HG02981 (cell line): ENCODE data around the gene KAT2A.

Experiments used
- ATAC-seq: cut with Tn5 transposase; IDR thresholded peaks from one replicate; pipeline ENCODE4 v1.9.1; 2021; ENCODE audit warnings: mild to moderate bottlenecking, moderate library complexity; ENCODE audit not compliant: unreplicated experiment

The KAT2A gene

DNA sequence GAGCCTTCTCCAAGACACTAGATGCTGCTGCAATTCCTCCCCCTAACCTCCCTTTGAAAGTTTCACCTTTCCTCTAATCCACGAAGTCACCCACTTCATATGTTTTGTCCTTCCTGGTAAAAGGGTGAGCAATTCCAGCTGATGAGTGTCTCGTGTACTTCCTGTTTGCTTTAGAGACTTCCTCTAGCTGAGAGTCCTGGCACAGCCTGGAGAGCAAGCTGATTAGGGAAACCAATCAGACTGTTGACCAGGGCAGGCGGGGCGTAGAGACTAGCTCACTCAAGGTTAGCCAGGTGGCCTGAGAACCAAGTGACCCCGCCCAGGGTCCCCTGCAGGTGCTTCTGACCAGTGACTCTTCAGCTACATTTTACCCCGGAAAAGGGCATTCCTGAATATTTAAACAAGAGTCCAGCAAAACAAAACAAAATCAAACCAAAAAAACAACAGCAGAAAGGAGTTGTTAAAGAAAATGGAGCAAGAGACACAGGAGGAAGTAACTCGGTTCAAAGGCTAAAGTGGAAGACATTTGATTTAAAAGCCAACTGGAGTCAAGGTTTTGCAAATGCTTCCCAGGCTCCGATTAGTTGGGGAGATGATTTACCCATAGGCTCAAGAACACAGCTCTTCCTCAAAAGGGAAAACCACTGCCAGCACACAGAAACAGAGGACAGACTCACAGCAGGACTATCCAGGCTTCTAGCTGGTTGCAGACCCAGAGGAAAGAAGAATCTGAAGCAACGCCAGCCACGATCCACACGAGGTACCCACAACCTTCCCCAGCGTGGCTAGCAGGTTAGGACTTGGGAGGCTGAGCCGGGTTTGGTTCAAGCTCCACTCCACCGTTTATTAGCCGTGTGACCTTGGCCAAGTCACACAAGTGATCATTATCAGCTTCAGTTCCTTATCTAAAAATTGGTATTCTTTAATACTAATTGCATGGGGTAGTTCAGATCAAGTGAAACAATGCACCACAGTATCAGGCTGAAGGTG, 14.8 kb upstream of the KAT2A start:
- no peak for ATAC-seq

DNA sequence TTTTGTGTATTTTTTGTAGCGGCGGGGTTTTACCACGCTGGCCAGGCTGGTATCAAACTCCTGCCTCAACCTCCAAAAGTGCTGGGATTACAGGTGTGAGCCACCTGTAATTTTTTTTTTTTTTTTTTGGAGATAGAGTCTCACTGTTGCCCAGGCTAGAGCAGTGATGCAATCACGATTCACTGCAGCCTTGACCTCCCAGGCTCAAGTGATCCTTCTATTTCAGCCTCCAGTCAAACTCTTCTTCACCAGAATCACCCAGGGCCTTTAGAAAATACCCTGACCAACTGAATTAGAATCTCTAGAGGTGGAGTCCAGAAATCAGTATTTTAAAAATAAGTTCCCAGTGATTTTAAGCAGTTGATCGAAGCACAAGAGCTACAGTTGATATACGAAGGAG, 14.0 kb upstream of the KAT2A start:
- no peak for ATAC-seq

DNA sequence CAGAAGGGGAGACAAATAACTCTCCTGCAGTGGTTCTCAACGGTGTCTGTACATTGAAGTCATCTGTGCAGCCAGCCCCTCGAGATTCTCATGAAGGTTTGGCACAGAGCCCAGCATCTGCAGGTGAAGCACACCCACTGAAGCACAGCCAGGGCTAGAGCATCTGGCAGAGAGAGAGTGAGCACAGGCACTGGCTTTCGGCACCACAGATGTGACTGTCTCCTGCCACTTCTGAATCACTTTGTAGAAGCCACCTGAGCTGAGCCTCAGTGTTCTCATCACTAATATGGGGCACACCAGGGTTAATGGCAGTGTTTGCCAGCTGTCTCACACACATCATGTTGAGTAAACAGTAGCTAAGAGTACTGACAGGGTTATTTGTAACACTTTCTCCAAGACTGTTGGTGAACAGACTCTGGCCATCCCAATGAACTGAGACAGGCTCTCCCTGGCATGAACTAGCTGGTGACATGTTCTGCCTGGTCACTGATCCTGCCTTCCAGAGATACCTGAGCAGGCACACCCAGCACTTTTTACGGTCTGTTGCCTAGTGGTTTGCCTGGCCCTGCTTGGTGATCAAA, 12.4 kb upstream of the KAT2A start:
- peak; percentile 80 for ATAC-seq

DNA sequence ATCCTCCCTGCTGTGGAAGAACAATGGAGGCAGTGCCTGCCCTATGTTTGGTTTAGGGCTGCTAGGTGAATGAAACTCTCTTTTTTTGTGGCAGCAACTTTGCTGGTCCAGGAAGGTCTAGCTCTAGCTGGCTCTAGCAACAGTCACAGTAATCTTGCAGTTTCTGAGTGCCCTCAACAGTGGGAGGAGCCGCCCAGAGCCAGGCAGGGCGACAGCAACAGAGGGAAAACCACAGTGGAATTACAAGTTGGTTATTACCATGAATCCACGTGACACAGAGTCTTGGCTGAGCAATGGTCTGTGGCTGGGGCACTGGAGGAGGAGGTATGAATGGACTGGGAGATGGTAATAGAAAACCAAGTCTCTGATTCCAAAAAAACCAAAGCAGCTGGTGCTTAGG, 11.8 kb upstream of the KAT2A start:
- ATAC-seq: peak; percentile 20

DNA sequence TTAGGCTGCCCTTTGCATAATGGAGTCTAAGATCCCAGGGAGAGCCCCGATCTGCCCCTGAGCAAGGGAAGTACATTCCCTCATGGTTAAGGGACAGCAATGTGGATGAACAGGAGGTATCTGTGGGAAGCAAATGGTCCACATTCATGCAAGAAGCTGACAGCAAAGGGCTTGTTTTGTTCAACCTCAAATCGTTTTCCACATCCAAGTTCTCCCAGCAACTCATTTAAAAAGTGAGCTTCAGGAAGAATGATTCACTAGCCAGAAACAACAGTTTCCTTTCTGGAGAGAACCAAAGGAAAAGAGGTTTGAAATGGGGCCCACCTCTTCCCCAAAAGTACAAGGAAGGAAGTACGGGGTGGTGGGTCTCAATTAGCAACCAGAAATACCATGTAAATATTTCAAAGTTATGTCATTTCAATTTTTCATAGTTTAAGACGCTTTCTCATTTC, 10.8 kb upstream of the KAT2A start:
- ATAC-seq: no peak

DNA sequence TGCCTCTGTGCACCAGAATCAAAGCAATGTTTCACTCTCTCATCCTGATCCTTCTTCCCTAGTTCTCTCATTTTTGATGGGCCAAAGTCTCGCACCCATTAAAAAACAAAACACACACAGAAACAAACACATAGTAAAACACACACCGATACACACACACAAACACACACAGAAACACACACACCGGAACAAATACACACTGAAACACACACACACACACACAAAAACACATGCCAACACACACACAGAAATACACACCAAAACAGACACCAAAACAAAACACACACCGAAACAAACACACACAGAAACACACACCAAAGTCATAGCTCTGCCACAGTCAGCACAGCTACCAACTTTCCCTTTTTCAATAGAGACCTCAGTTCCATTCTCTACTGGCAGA, 10.1 kb upstream of the KAT2A start:
- ATAC-seq: no peak

DNA sequence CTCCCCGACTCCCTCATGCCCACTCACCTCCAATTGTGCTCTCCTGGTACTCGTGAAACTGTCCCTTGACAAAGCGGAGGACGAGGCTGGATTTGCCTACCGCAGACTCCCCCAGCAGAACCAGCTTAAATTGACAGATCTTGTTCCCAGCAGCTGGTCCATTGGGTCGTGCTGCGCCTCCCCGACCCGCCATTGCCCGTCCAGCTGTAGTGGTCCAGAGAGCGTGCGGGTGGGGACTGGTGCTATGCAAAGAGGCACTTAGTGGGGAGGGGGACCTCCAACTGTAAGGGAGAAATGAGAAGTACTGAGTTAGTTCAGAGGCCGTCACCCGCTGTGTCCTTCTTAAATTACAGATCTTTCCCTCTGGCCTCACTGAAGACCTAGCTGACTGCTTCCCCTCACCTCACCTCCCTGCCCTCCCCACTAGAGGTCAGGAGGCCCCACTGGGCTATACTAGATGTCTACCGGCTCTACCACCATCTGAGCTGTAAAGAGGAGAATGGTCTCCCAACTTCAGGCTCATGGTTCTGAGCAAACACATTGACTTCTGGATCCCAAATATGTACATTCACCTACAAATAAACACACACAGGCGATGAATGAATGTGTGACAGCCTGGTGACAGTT, 9.3 kb upstream of the KAT2A start:
- no peak for ATAC-seq

DNA sequence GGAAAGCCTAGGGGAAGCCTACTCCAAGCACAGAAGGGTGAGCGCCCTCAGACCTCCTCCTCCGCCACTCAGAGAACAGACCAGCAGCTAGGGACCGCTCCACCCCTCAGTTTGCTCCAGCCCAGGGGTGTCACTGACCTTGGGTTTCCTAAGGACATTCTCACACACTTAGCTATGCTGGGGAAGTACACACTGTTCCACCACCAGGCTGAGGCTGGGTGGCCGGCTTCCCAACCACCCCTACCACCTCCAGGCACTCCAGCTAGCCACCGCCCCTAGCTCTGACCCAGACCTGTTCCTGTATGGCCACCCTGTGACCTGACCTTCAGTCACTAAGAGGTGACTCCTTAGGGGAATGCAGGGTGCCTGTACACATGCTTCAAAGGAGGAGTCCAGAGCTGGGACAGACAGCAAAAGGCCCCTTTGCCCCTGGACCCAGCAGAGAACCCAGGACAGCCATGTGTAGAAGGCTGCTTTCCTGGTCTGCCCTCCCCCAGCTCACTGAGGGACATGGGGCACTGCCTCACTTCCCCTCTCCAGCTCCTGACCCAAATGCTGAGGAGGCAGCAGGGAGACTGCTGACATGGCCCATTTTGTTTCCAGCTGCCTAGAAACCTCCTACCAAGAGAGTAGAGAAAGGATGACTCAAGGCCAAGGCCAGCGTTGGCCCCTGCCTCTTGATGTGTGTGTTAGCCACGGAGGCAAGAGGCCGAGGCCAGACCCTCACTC, 8.1 kb upstream of the KAT2A start:
- ATAC-seq: no peak

DNA sequence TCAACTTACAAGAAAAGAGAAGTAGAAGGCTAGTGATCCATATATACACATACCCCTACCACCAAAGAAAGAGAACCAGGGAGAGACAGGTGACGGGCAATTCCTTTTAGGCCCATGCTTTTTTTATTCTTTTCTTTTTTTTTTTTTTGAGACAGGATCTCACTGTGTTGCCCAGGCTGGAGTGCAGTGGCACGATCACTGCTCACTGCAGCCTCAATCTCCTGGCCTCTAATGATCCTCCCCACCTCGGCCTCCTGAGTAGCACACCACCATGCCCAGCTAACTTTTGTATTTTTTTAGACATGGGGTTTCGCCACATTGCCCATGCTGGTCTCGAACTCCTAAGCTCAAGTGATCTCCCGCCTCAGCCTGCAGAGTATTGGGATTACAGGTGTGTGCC, 6.2 kb upstream of the KAT2A start:
- ATAC-seq: no peak

DNA sequence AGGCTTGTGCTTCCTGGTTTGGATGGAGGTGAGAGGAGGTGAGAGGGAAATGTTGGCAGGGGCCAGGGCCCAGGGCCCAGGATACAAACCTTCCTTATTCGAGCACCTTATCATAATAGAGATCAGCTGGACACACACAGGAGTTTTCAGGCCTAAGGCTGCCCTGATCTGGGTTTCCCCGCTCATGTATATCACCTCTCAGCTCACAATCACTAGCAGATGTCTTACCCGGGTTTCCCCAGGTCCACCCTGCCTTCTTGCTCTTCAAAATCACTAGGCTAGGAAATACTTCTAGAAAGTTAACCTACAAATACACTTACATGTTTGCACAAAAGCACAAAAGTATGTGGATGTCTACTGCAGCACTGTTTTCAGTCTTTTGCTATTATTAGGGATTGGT, 5.7 kb upstream of the KAT2A start:
- ATAC-seq: no peak

DNA sequence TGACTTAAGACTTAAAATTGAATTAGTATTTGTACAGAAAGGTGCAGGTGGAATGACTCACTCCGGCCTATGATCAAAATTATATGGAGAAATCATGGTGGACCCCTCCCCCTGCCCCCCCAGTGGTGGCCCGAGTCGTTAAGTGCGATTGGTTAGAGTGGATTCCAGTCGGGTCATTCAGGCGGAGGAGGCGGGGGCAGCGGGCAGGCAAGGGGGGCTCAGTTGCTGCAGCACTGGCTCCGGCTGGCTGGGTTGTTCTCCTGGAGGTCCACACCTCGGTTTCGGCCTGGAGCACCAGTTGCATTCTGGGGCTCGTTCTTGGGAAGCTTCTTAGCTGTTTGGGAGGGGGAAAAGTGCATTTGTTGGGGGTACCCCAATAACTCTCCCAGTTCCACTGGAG, 4.4 kb upstream of the KAT2A start:
- no peak for ATAC-seq

DNA sequence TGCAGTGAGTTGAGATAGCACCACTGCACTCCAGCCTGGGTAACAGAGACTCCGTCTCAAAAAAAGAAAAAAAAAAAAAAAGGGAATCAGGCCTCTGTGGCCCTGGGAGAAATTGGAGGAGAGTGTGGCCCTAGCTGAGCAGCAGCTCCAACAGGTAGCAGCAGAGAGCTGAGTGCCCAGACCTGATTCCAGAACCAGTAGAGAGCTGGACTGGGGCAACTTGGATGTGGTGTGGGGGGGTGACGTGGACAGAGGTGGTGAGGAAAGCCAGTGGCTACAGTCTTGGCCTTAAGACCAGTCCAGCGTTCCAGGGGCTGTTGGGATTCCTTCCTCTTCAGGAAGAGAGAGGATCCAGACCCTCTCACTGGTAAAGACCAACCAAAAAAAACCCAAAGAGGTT, 3.1 kb upstream of the KAT2A start:
- ATAC-seq: no peak

DNA sequence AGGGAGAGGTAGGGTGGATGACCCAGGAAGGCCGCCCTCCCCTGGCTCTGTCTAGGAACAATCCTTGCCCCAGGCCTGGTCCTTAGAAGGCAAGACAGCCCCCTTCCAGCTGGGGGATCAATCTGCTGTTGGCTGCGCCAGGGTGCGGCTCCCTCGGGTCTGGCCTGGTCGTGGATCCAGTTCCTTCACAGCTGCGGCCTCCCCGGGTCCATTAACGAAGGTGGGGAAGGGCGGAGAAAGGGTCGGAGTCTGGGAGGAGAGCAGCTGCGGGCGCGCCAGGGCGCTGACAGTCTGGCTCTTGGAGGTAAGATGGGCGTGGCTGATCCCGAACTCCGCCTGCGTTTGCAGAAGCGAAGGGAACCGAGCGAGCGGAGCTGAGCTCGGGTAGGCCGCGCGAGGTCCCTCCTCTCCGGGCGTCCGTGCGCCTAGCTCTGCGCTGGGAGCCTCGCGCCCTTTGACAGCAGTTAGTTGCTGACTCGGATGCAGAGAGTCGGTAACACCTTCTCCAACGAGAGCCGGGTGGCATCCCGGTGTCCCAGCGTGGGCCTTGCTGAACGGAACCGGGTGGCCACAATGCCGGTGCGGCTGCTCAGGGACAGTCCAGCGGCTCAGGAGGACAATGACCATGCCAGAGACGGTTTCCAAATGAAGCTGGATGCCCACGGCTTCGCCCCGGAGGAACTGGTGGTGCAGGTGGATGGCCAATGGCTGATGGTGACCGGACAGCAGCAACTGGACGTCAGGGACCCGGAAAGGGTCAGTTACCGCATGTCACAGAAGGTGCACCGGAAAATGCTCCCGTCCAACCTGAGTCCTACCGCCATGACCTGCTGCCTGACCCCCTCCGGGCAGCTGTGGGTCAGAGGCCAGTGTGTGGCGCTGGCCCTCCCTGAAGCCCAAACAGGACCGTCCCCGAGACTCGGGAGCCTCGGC, 1.5 kb upstream of the KAT2A start, which contains the start of gene HSPB9:
Gene HSPB9 (plus strand): TSS at position 434 of the 933 bp plus-strand sequence. CDS start 47 bp downstream, at position 481.
- ATAC-seq: no peak

DNA sequence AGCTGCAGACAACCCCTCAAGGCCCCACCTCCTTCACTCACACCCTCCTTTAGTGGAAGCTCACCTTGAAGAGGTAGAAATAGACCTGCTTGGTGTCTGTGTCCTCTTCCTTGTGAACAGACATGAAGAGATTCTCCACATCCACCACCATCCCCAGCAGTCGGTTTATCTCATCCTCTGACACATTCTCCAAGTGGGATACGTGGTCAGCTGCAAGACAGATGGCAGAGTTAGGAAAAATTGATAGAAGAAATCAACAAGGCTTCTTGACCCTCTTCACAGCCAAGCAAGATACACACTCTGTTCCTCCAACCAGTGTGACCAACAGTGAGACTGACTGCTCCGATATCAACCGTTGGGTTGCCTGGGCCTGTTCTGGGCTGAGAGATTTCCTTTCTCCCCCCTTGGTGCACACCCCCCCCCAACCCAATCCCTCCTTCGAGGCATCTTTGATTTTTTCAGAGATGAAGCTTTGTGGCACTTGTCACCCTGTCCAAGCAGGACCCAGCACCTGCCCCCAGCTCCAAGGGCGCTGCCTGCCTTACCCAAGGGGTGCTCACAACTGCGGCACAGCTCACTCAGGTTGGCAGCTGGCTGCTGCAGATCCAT, 902 bp downstream of the KAT2A start:
- ATAC-seq: no peak

DNA sequence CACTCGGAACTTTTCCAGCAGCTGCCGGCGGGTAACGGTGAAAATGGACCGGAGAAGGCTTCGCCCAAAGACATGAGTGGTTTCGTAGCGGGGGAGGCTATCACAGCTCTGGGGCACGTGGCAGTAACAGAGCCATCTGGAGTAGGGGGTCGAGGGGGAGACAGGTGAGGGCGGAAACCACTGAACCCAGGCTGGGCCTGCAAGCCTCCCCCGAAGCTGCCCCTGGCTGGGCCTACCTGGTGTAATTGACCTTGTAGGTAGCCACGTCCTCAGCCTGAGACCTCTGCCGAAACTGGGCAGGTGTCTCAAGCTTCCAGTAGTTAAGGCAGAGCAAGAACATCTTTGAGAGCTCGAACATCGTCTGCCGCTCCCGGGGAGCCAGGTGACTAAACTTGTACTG, 1.9 kb downstream of the KAT2A start:
- ATAC-seq: no peak

DNA sequence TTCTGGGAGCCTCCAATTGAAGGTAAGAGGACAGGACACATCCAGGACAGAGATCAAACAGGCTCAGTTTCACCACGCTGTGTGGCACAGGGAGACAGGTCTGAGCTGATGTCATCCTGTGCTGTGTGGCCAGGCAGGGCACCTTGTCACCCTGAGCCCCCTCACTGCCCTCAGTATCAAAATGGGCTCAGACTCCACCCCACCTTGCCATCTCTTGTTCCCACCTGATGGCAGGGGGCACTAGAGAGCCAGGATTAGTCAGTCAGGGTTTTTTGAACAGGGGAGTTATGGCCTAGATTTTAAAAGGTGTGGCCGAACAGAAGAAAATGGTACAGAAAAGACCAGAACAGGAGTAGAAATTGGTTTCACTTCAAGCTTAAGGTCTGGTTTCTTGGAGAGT, 2.6 kb downstream of the KAT2A start:
- ATAC-seq: no peak

DNA sequence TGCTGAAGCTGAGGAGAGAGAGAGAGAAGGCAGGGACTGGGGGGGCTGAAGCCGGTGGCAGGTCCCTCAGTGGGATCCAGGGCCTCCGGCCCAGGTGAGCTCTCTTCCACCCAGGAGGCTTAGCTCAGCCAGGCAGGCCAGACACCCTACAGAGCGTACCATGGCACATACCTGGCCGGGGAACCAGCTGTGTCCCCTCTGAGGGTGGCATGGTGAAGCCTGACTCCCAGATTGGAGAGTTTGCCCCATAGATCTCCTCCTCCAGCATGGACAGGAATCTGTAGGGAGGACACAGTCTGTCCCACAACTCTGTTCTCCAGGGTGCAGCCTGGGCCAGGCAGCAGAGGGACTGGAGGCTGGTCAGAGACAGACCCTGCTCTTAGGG, 3.0 kb downstream of the KAT2A start:
- no peak for ATAC-seq

DNA sequence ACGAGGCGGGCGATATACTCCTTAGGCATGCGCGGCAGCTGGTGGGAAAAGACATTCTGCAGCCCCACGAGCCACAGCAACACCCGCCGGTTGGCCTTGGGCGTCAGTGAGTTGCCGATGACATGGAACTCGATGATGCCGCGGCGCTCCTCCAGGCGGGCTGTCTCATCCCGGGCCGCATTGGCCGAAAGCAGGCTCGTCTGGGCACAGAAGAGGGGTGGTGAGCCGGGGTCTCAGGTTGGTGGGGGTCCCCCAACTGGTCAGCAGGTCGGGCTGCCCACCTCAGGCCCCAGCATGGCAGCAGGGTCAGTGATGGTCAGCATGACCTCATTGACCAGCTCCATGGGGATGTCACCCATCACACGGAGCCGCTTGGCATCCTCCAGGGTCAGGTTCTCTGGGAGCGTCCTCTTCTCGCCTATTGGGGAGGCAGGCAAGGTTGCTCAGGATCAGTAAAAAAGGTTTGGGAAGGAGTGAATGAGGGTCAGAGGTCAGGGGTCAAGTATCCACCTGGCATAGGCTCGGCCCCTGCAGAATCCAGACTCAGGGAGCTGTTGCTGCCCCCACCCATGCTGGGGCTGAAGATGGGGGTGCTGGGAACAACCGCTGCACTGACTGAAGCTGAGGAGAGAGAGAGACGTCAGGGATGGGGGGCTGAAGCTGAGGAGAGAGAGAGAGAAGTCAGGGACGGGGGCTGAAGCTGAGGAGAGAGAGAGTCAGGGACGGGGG, 3.6 kb downstream of the KAT2A start:
- ATAC-seq: no peak
